Measurements from ENCODE around the gene EFNA4.
A peak's percentile ranks its signal among the peaks of the same experiment; 100 is the strongest.

Gene EFNA4

DNA sequence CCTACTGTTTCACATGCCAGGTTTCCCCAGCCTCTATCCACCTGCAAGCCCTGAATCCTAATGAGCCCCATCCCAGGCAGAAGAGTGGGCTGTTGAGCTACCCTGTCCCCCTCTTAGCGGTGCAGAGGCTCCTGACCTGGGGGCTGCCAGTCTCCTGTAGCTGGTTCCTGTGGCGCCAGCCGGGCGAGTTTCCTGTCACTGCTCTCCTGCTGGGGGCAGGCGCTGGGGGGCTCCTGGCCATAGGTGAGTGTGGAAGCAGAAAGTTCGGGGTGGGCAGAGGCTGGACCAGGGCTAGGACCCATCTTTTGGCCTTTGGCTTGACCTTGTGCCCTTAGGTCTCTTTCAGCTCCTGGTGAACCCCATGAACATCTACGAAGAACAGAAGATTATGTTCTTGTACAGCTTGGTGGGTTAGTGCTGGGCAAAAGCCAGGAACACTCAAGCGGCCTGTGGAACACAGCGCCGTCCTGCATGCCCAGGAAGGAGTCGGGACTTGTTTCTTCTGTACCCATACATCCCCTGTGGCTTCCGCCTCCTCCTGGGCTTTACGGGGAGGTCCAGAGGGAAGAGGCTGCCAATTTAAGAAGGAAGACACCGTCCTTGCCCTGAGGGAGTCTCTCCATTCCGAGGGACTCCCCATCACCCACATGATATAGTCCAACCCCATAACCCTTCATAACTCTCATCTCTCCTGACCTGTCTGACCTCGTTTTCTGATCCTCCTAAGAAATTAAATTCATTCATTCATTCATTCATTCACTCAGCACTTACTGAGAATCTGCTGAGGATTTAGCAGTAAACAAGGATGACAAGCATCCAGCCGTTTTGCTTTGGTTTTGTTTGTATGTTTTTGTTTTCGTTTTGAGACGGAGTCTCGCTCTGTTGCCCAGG is 29.0 kb upstream of the EFNA4 start:
- no peak for DNase-seq

DNA sequence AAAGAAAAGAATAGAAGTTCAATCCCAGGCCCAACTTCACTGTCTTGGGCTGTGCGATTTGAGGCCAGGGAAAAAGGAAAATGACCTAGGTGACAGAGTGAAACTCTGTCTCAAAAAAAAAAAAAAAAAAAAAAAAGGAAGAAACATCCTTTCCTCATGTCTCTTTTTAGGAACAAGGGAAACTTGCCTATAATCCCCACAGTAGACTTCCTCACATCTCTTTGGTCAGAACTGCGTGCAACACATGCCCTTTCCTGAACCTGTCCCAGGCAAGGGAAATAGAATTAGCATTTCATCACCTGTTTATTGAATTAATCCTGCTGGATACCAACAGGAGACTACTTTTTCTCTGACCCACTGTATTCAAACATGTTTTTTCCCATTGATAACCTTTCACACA is 27.6 kb upstream of the EFNA4 start:
- no peak for DNase-seq

DNA sequence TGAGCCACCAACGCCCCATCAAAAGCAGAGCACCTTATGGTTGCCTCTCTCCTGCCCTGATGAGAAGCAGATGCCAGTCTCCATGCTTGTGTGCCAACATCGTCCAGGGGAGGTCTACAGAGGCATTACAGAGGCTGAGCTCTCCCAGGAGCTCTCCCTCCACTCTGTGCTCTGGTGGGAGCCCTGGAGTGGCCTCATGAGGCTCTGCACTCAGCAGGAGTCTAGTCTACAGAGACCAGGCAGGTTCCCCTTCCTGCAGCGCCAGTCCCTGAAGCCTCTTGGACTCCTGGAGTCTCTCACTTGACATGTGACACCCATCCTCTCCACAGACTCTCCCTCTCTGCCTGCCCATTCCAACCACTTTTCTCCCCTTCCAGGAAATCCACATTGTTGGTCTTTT is 26.5 kb upstream of the EFNA4 start:
- DNase-seq, result no peak

DNA sequence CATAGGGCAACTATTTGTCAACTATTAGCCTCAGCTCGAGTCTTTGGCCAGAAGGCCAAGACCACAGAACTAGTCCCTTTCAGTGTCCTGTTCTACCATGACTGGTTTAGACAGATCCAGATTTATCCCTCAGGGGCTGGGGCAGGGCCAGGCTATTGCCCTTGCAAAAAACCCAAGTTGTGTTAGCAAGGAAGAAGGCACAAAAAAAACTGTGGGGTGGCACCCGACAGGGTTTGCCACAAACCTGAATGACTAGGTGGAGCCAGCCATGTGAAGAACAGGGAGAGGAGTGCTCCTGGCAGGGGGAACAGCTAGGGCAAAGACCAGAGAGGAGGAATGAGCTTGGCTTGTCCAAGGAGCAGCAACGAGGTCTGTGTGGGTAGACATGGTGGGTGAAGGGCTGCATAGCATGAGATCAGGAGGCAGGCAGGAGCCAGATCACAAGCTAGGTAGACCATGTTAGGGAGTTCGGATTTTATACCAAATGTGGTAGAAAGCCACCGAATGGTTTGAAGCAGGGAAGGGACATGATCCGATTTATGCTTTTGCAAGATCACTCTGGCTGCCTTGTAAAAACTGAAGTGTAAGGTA is 25.6 kb upstream of the EFNA4 start:
- DNase-seq, result no peak

DNA sequence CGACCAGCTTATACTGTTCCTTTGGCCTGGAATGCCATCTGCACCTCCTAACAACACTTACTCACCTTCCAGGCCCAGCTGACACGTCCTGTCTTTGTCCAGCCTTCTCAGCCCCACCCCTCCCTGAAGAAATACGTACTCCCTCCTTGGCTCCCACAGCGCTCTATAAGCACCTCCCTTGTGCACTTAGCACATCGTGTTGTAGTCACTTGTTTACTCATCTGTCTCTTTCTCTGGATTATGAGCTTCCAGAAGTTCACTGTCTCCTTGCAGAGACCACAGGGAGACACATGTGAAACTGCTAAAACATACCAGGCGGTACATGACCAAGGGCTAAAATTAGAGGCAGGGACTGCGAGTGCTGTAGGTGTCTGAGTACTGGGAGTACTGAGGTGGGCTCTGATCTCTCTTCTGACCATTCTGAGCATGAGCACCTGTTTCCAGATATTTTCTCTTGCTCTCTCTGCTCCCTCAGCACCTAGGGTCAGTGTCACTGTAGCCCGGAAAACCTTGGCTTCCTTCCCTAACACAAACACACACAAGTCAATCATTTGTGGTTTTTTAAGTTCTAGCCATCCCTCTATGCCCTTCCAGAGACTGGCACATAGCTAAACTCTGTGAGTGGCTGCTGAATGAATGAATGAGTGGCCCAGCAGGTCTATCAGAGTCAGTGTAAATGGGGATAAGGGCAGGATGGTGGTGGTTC is 24.8 kb upstream of the EFNA4 start:
- no peak for DNase-seq

DNA sequence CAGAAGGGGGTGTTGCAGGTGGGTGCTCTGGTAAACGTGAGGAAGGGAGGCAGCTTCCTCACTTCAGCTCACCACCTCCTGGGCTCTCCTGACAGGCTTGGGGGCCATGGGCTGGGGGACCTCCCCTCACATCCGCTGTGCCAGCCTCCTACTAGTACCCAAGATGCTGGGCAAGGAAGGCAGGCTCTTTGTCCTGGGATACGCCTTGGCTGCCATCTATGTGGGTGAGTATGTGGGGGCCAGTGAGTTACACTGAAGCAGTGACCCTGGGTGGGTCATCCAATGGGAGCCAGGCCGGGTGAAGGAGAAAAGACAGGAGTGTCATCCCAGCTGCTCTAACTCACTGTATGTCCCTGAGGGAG is 24.3 kb upstream of the EFNA4 start:
- DNase-seq, result no peak

DNA sequence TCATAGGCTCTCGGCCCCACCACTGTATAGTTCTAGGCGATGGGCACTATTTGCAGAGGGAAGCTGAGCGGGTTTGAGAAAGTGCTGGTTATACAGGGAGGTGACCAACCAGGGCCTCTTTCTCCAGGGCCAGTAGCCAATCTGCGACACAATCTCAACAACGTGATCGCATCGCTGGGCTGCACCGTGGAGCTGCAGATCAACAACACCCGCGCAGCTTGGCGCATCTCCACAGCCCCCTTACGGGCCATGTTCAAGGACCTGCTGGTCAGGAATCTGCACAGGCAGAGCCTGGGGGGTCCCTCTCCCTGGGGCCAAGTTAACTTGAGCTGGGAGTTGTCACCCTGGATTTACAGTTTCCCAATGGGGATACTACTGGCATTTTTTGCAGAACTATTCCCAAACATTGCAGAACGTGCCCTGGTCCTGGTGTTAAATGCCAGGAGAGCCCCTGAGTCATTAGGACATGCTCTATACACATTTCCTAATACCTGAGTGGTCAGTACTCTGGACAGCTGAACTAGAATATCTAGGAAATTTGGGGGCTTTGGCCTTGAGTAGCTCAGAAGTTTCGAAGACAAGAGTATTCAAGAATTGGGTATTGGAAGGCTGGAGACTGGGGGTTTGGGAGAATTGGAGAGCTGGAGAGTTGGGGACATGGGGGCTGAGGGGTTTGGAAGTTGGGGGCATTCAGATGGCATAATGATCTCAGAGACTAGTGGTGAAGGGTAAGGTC is 23.0 kb upstream of the EFNA4 start:
- DNase-seq, result no peak

DNA sequence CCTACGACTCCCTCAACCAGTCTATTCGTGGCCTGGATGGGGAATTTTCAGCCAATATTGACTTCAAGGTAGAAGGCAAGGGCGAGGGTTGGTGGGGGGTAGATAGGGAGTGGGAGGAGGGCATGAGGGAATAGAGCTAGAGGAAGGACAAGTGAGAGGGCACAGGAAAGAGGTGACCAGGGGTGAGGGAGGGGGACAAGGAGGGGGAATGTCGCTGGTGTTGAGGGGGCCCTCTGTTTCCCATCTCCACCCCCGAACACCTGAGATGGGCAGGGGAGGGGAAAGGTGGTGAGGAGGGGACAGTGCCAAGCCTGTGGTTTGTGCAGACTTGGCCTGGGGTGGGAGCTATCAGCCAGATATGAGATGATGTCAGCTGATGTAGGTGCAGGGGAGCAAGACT is 20.8 kb upstream of the EFNA4 start:
- no peak for DNase-seq

GRCh38 chr1:155043301-155043702 is 20.2 kb upstream of the EFNA4 start:
- no peak for DNase-seq

DNA sequence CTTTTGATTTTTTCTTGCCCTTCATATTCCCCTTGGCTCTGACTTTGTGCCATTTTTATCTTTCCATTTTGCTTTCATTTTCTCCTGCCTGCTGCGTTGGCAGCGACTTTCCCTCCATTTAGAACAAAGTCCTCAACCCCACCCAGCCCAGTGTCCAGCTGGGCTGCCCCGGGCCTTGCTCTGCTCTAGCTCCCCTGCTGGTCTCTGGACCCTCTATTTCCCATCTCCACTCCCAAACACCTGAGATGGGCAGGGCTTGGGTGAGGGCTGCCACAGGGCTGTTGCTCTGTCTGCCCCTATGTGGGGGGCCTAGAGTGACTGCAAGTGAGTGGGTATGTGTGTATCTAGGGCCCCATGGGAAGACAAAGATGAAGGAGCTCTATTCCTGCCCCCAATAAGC is 19.7 kb upstream of the EFNA4 start:
- no peak for DNase-seq

GRCh38 chr1:155044365-155044764 is 19.2 kb upstream of the EFNA4 start:
- DNase-seq, result no peak

GRCh38 chr1:155044812-155045657 is 18.5 kb upstream of the EFNA4 start:
- peak; percentile 78 for DNase-seq

- no peak for DNase-seq
Measured at GRCh38 chr1:155048449-155049334, 14.8 kb upstream of the EFNA4 start.

- DNase-seq, result peak; percentile 4
Measured at GRCh38 chr1:155049651-155050559, 13.6 kb upstream of the EFNA4 start.

DNA sequence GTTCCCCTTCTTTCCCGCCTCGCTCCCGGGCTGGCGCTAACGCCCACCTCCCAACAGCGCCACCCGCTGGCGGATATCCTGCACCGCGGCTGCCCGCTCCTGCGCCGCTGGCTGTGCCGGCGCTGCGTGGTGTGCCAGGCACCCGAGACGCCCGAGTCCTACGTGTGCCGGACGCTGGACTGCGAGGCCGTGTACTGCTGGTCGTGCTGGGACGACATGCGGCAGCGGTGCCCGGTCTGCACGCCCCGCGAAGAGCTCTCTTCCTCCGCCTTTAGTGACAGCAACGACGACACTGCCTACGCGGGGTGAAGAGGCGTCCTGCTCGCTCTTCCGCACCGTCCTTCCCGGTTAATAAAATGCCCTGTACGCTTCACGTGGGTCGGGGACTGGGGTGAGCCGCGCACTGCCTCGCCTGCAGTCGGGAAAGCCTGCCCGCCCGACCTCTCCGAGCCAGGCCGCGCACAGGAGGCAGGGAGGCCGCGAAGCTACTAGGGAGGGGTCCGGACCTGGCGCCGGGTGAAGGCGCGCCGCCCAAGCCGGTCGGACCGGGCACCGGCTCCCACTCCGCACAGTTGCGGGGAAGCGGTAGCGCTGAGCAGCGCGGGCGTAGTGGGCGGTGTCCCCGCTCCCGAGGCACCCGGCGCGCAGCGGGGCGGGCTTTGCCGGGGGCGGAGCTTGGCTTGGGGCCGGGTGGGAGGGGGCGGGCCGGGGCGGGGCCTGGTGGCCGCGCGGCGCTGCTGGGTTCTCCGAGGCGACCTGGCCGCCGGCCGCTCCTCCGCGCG is 12.8 kb upstream of the EFNA4 start, which contains the start of gene ADAM15:
Gene ADAM15 (plus strand): TSS at position 757 of the 782 bp plus-strand sequence. CDS start 71 bp downstream, outside the sequence.
- DNase-seq, result peak; percentile 86

DNA sequence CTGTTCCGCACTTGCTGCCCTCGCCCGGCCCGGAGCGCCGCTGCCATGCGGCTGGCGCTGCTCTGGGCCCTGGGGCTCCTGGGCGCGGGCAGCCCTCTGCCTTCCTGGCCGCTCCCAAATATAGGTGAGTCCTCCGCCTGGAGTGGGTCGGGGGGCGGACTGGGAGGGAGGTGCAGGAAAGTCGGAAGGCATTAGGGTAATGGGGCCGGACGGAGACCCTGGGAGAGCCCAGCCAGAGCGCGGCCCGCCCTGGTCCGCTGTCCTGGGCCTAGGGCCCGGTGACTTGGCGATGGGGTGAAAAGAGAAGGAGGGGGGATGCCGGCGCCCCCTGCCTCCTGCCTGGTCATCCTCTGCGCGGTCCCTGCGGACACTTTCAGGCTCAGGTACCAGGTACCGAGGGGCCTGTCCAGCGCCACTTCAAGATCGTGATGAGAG is 12.2 kb upstream of the EFNA4 start:
- DNase-seq, result no peak

DNA sequence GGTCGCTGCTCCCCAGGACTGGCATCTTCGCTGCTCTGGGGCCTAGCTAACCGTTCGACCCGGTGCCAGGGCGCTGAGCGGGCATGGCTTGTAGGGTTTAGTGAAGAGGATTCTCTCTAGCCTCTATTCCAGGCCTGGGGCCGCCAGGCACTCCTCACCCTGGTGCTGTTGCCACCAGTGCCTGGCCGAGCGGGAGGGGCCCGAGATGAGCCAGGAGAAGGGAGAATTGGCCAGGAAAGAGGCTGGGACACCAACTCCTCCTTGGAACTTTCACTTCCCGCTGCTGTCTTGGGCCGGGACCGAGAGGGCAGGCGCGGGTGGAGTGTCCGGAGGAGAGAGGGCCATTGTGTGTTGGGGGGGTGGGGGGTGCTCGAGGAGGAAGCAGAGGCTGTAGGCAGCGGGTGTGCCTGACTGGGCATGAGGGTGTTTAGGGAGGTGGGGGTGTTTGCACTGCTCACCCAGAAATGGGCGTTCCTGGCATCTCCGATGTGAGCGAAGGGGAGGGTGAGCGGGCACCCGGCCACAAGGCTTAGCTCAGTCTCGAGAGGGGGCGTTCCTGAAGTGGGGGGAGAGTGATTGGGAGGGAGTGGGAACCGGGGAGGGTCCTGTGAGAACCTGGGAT is 11.7 kb upstream of the EFNA4 start:
- peak; percentile 58 for DNase-seq
